ENCODE results near the gene CBX4. TPM values are rescaled to one million over a fixed set of nuclear protein-coding genes. Genes with fewer than 3 reads are reported as not detected.
A peak's percentile ranks its signal among the peaks of the same experiment; 100 is the strongest.

Gene CBX4
- total RNA-seq: 5.9 and 9.2 TPM in 2 replicates

- peak; percentile 67 for DNase-seq (ENCODE audit: low read depth)
These were observed at the start of gene CBX4 for GRCh38 chr17:79839356-79840268. TSS of gene CBX4 (minus strand) at chr17:79839440. CDS start at chr17:79839251, 189 bp downstream.

DNA sequence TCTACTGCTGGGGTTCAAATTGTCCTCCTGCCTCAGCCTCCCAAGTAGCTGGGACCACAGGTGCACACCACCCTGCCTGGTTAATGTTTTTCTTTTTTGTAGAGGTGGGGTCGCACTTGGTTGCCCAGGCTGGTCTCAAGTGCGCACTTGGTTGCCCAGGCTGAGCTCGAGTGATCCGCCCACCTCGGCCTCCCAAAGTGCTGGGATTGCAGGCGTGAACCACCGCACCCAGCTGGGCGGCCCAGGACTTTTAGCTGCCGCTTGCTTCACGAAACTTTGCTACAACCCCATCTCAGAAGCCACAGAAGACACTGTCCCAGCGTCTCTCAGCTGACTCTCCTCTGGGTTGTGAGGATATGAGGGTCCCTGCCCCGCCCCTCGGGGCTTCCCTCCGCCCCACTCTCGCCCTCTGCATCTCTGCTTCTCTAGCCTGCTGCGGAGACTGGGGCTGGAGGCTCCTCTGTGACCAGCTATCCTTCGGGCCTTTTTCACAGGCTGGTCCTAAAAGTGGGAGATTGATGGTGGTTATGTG, 48.8 kb upstream of the CBX4 start:
- no peak for DNase-seq (ENCODE audit: low read depth)

GRCh38 chr17:79887451-79887991, 48.3 kb upstream of the CBX4 start:
- no peak for DNase-seq (ENCODE audit: low read depth)

DNA sequence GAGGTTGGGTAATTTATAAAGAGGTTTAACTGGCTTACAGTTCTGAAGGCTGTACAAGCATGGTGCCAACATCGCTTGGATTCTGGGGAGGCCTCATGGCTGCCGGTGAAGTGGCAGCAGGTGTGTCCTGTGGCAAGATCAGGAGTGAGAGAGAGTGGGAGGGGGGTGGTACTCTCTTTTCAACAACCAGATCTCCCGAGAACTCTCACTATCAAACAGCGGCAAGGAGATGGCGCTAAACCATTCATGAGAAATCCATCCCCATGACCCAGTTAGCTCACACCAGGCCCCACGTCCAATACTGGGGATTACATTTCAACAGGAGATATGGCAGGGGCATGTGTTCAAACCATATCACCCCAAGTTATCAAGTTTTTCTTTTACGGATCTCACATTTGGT, 44.0 kb upstream of the CBX4 start:
- DNase-seq (ENCODE audit: low read depth): no peak

DNA sequence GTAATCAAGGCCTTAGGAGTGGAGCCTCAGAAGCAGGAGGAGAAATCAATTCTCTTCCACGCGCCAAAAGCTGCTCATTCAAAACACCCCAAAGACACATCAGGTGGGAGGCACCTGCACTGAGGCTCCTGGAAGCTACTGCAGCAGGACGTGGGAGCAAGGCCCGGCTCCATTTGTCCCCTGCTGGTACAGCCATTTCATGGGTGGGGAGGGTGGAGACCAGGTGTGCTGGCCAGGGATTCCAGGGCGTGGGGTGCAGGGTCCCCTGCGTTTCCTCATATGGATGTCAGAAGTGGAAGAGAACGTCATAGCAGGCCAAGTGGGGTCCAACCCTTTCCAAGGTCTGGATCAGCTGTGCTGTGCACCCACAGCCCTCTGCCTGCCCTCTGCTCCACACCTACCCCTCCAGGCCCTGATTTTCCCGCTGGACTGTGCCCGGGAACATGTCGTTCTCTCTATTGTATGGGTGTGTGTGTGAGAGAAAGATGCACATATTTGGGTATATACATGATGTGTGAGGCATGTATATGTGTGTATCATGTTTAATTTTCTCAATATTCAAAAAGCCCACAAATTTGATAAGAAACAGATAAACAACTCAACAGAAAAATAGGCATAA, 39.2 kb upstream of the CBX4 start:
- DNase-seq (ENCODE audit: low read depth): no peak

DNA sequence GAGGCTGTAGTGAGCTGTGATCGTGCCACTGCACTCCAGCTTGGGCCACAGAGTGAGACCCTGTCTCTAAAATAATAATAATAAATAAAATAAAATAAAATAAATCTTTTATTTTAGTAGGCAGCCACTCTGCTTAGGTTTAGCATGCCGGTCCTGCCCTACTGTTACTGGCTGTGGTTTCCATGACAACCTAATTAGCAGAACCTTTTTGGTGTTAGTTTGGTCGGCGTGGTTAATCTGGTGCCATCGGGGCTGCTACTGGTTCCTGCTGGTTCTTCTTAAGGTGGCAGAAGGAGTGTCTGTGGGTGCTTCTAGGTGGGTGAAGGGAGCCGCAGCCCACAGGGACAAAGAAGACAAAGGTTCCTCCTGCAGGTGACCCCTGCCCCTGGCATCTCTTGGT, 37.8 kb upstream of the CBX4 start:
- DNase-seq (ENCODE audit: low read depth): no peak

GRCh38 chr17:79875511-79875910, 36.3 kb upstream of the CBX4 start:
- no peak for DNase-seq (ENCODE audit: low read depth)

- DNase-seq (ENCODE audit: low read depth): peak; percentile 37
These were observed 35.2 kb upstream of the CBX4 start for GRCh38 chr17:79874329-79874981.

DNA sequence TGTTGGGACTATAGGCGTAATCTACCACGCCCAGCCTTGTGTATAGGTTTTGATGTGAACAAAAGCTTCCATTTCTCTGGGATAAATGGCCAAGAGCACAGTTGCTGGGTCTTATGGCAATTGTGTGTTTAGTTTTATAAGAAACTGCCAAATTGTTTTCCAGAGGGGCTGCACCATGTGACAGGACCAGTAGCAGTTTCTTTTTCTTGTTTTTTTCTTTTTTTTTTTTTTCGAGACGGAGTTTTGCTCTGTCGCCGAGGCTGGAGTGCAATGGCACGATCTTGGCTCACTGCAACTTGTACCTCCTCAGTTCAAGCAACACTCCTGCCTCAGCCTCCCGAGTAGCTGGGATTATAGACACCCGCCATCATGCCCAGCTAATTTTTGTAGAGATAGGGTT, 34.3 kb upstream of the CBX4 start:
- DNase-seq (ENCODE audit: low read depth): no peak

DNA sequence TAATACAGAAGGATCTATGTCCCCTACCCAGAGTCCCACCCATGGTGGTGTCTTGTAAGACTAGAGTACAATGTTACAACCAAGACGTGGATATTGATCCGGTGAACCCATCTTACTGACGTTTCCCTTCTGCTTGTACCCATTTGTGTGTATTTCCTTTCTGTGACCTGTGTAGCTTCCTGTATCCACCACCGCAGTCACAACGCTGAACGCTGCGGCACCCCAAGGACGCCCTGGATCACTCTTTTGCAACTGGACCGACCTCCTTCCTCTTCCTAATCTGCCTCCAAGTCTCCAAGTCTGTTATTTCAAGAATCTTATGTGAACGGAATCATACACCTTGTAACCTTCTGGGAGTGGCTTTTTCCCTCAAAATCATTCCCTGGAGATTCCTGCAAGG, 33.5 kb upstream of the CBX4 start:
- DNase-seq (ENCODE audit: low read depth): no peak

DNA sequence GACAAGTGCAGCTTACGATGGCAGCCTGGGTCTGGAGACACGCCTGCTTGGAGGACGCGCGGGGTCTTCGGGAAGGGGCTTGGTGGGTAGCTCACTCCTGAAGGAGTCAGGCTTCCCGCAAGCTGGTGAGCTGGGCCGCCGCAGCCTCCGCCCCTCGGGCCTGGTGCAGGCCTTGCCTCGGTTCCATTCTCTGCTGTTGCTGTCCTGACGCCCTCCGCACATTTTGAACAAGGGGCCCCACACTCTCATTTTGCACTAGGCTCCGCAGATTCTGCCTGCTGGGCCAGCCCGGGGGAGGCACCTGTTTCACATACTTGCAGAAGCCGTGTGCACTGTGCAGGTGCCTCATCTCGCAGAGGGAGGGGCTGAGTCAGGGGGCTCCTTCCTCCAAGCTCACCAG, 31.9 kb upstream of the CBX4 start:
- no peak for DNase-seq (ENCODE audit: low read depth)

- no peak for DNase-seq (ENCODE audit: low read depth)
These were observed 31.3 kb upstream of the CBX4 start for GRCh38 chr17:79870540-79870939.

- no peak for DNase-seq (ENCODE audit: low read depth)
These were observed 27.7 kb upstream of the CBX4 start for GRCh38 chr17:79866791-79867518.

DNA sequence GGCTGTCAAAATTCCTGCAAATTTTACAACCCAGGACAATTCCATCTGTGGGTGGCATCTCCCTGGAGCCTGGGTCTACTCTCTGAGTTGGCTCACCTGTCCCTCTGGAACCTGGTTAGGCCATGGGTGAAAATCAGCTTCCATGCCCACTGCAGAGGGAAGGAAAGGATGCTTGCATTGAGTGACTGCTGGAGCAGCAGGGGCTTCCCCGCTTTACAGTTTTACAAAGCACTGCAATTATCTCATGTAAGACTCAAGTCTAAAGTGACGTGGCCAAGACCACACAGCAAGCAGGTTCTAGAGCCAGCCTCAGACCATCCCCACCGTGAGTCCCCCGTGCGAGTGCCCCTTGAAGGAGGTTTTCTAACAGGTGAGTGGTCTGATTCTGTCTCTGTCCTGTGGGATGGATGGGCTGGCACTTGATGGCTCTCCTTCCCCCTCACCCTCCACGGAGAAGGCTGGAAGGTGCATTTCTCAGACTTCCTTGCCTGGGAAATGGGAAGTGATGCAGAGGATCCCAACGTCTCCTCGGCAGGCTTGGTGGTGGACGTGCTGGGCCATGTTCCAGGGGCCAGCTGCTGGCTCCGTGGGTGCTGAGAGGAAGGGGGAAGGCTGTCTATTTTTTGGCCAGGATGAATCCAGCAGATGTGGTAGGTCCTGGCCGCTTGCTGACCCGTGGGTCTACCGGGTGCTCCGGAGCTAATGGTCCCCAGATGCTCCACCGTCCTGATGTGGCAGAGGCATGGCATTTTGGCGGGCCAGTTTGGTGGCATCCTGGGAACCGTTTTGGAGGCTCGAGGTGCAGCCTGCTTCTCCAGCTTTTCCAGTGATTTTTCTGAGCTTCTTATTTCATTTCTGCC, 26.3 kb upstream of the CBX4 start:
- DNase-seq (ENCODE audit: low read depth): no peak

DNA sequence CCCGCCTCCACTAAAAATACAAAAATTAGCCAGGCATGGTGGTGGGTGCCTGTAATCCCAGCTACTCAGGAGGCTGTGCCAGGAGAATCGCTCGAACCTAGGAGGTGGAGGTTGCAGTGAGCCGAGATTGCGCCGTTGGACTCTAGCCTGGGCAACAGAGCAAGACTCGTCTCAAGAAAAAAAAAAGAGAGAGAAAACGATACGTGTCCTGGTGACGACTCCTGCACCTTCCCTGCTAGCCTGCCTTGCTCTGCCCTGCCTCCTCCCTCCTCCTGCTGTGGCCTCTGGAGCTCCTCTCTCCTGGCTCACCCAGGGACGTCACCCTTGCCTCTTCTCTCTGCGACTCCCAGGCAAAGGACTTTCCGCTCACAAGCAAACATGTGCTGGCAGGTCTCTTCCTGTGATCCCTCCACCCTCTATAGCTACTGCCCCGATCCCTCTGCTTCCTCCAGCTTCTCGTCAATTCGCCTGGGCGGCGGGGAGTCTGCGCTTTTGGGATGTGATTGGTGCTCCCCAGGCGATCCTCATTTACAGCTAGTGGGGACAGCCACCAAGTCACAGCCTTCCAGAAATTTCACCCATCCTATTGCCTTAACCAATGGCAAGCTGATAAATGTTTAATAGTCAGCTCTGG, 25.5 kb upstream of the CBX4 start:
- DNase-seq (ENCODE audit: low read depth): no peak

GRCh38 chr17:79864147-79864546, 24.9 kb upstream of the CBX4 start:
- DNase-seq (ENCODE audit: low read depth): no peak

DNA sequence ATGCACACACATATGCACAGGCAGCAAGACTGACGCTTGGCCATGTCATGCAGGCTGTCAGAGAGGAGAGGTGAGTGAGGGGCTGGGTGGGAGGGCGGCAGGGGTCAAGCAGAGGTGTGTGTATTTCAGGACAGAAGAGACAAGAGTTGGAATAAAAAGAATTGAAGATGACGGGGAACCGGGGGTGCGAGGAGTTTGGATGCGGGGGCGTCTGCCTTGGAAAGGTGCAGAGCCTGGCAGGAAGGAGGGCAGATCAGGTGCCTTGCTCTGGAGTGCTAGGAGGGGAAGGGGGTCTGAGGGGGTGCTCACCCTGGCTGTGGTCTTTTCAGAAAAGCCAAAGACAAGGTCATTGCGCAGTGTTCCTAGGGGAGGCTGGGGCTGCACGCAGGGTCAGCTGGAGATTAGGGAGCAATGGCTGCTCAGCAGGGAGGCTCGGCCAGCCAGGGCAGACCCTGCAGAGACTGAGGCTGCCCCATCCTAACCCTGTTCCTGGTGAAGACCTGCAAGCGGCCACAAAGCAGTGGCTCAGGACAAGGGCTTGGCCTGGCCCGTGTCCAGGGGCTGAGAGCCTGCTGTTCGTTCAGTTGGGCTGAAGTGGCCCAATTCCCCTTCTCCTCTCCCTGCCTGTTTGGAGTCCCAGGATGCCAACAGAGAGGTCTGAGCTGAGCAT, 23.7 kb upstream of the CBX4 start:
- no peak for DNase-seq (ENCODE audit: low read depth)

DNA sequence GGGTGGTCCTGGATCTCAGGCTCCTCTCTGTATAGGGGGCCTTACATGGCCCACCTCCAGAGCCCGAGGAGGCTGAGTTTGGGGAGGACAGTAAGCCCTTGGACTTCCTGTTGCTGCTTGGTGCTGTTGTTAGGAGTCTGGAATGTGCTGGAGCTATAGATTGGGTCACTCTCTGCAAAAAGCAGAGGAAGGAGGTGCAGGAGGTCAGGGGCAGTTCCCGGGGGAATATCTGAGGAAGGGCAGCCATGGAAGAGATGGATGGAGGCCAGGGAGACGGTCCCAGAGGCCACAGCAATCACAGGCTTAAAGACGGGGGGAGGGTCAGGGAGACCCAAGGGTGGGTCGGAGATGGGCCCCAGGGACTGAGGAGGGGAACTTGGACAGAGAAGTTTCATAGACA, 23.0 kb upstream of the CBX4 start:
- no peak for DNase-seq (ENCODE audit: low read depth)

- no peak for DNase-seq (ENCODE audit: low read depth)
These were observed 22.4 kb upstream of the CBX4 start for GRCh38 chr17:79861413-79862216.
